ENCODE results near the gene FOXL2NB.

GRCh38 chr3:138914870-138915502 lies 32.0 kb upstream of the FOXL2NB start:
- TF ChIP-seq EZH2 (conservative IDR thresholded peaks at IDR 0.05; ENCODE audit: low read depth, low read length): no peak
- no peak for TF ChIP-seq CREB1 (IDR thresholded peaks at IDR 0.05)
- no peak for TF ChIP-seq CREB1 (CRISPR knock-in tag; IDR thresholded peaks at IDR 0.05)
- peak; percentile 29; the same call in 1 of the 2 replicates for TF ChIP-seq POLR2AphosphoS5 (IDR thresholded peaks at IDR 0.05; ENCODE audit: low read depth, low read length)
- TF ChIP-seq GMEB1 (CRISPR knock-in tag; IDR thresholded peaks at IDR 0.05; ENCODE audit: borderline replicate concordance): no peak
- no peak for TF ChIP-seq YY1 (IDR thresholded peaks at IDR 0.05; ENCODE audit: insufficient read depth, insufficient replicate concordance, low read depth, low read length)
- no peak for TF ChIP-seq GABPA (IDR thresholded peaks at IDR 0.05; ENCODE audit: low read depth, low read length)
- TF ChIP-seq GABPA (CRISPR knock-in tag; IDR thresholded peaks at IDR 0.05; ENCODE audit: low read depth): no peak
- TF ChIP-seq USF2 (IDR thresholded peaks at IDR 0.05; ENCODE audit: low read depth, low read length): no peak
- no peak for TF ChIP-seq USF2 (CRISPR knock-in tag; IDR thresholded peaks at IDR 0.05; ENCODE audit: borderline replicate concordance)
- TF ChIP-seq IRF2 (CRISPR knock-in tag; IDR thresholded peaks at IDR 0.05): no peak
- no peak for TF ChIP-seq CTCF (CRISPR knock-in tag; IDR thresholded peaks at IDR 0.05)
- TF ChIP-seq ATF3 (CRISPR knock-in tag; IDR thresholded peaks at IDR 0.05): peak; percentile 45; the same call in 1 of the 2 replicates

Data from HepG2 (cell line).